Measurements from ENCODE around the gene HOXA3.

DNA sequence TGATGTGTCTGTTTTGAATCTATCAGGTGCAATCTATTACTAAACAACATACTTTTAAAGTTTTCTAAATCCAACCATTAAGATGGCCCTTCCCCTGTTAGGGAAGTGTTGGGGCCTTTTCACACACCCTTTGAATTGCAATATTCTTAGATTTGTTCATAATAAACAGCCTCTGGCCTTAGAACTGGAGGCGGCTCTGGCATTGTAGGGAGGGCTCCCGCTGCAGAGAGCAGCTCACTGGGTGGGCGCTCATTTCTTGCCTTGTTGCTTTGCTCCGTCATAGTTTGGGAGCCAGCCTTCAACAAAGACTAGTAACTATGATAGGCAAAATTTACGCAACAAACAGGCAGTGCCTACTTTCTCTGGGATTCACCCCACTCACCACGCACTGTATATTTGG lies 26.0 kb upstream of the HOXA3 start:
- TF ChIP-seq, protein P1, sequence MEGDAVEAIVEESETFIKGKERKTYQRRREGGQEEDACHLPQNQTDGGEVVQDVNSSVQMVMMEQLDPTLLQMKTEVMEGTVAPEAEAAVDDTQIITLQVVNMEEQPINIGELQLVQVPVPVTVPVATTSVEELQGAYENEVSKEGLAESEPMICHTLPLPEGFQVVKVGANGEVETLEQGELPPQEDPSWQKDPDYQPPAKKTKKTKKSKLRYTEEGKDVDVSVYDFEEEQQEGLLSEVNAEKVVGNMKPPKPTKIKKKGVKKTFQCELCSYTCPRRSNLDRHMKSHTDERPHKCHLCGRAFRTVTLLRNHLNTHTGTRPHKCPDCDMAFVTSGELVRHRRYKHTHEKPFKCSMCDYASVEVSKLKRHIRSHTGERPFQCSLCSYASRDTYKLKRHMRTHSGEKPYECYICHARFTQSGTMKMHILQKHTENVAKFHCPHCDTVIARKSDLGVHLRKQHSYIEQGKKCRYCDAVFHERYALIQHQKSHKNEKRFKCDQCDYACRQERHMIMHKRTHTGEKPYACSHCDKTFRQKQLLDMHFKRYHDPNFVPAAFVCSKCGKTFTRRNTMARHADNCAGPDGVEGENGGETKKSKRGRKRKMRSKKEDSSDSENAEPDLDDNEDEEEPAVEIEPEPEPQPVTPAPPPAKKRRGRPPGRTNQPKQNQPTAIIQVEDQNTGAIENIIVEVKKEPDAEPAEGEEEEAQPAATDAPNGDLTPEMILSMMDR (optimal IDR thresholded peaks at IDR 0.05 in 1 of 3, IDR thresholded peaks at IDR 0.05 in 1 of 3, conservative IDR thresholded peaks at IDR 0.05 in 1 of 3; ENCODE audit: extremely low read depth in 1 of 3, insufficient read depth in 2 of 3, low read length in 3 of 3), result no peak
- no peak for TF ChIP-seq EZH2 (IDR thresholded peaks at IDR 0.05; ENCODE audit: low read length)

Data from keratinocyte (primary cell).